ENCODE data around the gene MARK3. TPM values are rescaled to one million over a fixed set of nuclear protein-coding genes. Genes with fewer than 3 reads are reported as not detected.
A peak's percentile ranks its signal among the peaks of the same experiment; 100 is the strongest.

MARK3 gene
- total RNA-seq, 1 donor from 2014 or later: 105 TPM

DNA sequence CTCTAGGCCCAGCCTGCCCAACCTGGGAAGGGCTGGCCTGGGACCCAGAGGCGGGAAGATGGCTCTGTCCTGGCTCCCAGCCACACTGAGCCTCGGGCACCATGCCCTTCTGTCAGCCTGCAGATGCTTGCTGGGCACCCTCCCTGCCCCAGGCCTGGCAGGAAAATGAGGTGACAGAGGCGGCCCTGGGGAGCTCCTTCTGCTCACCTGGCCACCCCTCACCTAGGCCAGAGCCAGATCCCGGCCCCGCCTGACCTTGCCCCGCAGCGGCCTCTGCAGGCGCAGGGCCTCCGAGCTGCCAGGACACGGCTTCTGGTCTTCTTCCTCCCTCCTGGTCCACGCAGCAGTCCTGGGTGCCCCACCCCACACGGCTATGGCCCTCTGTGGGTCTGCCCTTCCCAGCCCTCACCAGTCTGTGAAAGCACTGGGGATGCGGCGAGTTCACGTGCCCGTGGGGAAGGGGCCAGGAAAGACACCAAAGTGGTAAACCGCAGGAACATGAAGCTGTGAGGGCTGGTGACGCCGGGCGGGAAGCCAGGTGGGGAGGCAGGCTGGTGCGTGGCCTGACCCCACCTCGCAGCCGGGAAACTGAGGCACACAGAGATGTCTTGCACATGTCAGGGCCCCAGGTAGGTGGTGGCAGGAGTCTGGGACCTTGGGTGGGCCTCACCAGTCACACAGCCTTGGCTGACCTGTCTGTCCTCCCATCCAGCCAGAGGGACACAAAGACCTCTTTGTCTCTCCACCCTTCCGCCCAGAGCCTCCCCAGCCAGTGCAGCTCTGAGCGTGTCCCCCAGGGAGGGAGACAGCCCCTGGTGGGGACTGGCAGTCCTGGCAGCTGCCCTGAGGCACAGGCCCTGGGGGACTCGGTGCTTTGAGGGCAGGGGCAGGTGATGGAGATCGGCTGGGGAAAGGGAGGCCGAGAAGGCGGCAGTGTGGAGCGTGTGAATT lies 164.4 kb downstream of the MARK3 start:
- DNase-seq (no peak), ATAC-seq (no peak)
- Histone ChIP-seq H3K27me3 (no peaks in the 10 kb centered on the region), H3K27ac (no peak overlapping the region), H3K36me3 (no peaks in the 10 kb centered on the region), H3K4me1 (peaks cover 21% of the 10 kb centered on the region), H3K9me3 (no peaks in the 10 kb centered on the region), H3K4me3 (no peak overlapping the region)
- intact Hi-C loops (cut with DNase I): loop anchor here (5.0 kb wide), 1 partner anchor 47 kb away; no protein-coding TSS in a partner anchor
- TF ChIP-seq, protein P1, sequence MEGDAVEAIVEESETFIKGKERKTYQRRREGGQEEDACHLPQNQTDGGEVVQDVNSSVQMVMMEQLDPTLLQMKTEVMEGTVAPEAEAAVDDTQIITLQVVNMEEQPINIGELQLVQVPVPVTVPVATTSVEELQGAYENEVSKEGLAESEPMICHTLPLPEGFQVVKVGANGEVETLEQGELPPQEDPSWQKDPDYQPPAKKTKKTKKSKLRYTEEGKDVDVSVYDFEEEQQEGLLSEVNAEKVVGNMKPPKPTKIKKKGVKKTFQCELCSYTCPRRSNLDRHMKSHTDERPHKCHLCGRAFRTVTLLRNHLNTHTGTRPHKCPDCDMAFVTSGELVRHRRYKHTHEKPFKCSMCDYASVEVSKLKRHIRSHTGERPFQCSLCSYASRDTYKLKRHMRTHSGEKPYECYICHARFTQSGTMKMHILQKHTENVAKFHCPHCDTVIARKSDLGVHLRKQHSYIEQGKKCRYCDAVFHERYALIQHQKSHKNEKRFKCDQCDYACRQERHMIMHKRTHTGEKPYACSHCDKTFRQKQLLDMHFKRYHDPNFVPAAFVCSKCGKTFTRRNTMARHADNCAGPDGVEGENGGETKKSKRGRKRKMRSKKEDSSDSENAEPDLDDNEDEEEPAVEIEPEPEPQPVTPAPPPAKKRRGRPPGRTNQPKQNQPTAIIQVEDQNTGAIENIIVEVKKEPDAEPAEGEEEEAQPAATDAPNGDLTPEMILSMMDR (IDR thresholded peaks at IDR 0.05): no peak

DNA sequence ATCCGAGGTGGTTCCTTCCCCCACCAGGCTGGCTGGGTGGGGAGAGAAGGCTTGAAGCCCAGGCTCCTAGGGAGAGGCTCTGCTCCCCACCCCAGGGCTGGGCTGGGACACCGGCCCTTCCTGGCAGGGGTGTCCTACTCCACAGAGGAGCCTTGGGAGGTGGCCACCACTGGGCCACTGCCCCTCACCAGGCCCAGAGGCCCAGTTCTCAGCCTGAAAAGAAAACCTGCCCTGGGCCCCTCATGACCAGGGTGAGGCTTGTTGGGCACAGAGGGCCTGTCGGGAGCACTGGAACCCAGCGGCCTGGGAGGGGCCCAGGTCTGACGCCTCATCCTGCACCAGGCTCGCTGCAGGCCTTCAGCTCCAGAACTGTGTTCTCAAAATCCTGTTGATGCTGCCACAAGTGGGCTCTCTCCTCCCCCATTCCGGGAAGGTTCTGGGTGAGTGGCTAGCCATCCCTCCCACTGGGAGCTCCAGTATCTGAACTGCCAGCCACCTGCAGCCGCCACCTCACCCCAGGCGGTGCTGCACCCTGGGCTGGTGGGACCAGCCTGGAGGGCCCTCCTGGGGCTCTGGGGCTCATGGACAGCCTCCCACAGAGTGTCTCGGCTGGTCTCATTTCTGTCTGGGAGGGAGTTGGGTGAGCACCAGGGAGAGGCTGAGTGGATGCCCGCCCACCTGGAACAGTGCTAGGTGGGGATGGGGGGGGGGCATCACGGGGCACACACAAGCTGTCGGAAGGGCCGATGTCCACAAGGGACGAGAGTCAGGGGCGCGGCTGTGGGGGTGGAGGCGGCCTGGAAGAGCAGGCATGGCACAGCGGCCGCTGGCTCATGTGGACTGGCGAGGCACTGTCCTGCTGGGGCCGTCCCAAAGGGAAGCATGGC lies 165.5 kb downstream of the MARK3 start:
- intact Hi-C loops (cut with DNase I): no loop called here
- H3K4me3 ChIP-seq: peak overlapping the region; percentile 19
- peaks cover 21% of the 10 kb centered on the region for H3K4me1 ChIP-seq
- ATAC-seq: peak; percentile 2
- H3K9me3 ChIP-seq: no peaks in the 10 kb centered on the region
- DNase-seq: peak; percentile 68
- no peaks in the 10 kb centered on the region for H3K36me3 ChIP-seq
- H3K27me3 ChIP-seq: no peaks in the 10 kb centered on the region
- TF ChIP-seq, protein P1 (IDR thresholded peaks at IDR 0.05): no peak
- peak overlapping the region; percentile 78 for H3K27ac ChIP-seq

DNA sequence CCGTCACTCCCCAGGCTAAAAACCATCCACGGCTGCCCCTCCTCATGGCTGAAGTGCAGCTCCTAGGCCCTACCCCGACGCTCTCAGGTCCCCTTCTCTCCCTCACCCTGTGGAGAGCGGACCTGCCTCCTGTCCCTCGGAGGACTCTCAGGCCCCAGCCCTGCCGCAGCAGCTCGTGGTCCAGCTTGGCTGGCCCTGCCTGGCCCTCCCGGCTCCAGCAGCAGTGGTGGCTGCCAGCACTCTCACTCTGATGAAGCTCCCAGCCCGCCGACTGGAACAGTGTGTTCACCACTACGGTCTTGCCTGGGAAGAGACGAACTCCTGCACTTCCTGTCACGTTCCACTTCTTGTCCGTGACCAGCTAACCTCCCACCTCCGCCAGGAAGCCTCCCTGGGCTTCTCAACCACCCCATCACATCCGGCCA lies 166.1 kb downstream of the MARK3 start:
- Histone ChIP-seq H3K27ac (peak overlapping the region; percentile 78), H3K27me3 (no peaks in the 10 kb centered on the region), H3K4me1 (peaks cover 21% of the 10 kb centered on the region), H3K9me3 (no peaks in the 10 kb centered on the region), H3K4me3 (peak overlapping the region; percentile 19), H3K36me3 (no peaks in the 10 kb centered on the region)
- TF ChIP-seq, protein P1 (IDR thresholded peaks at IDR 0.05): no peak
- ATAC-seq (peak; percentile 1), DNase-seq (peak; percentile 69)
- intact Hi-C loops (cut with DNase I): no loop called here

DNA sequence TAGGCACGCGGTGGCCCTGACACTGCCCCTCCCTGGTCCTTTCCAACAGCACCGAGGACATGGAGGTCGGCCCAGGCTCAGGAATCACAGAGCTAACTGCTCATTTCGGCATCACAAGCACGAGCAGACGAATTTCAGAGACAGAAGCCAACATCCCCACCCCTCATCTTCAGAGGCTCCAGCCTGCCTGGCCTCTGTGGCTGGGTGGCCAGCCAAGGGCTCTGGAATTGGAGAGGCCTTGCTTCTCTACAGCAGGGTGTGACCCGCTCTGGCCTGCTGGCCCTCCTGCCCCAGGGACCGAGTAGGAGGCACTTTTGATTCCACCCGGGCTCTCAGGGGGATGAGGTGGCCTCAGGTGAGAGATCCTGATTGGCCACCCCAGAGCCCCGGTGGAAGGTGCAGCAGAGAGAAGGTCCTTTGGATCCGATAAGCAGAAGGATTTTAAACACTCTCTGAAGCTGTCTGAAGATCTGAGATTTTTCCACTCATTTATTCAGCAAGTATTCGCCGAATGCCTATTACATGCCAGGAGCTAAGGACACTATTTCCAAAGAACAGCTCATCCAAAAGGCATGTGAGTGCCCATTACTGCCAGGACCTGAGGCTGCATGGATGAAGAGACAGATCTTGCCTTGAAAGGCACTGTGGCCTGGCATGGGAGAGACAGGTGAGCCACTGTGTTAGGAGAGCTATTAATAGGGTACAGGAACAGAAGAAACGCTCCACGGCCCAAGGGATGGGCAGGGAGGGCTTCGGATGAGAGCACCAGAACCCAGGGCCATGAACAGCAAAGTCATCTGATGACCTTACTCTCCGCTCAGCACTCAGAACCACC lies 167.0 kb downstream of the MARK3 start:
- Histone ChIP-seq H3K27me3 (no peaks in the 10 kb centered on the region), H3K4me1 (peaks cover 27% of the 10 kb centered on the region), H3K4me3 (peak overlapping the region; percentile 19), H3K9me3 (no peaks in the 10 kb centered on the region), H3K27ac (peak overlapping the region; percentile 78), H3K36me3 (peaks cover 3% of the 10 kb centered on the region)
- intact Hi-C loops (cut with DNase I): no loop called here
- DNase-seq: peak; percentile 73
- TF ChIP-seq, protein P1 (IDR thresholded peaks at IDR 0.05): no peak
- ATAC-seq: peak; percentile 76

DNA sequence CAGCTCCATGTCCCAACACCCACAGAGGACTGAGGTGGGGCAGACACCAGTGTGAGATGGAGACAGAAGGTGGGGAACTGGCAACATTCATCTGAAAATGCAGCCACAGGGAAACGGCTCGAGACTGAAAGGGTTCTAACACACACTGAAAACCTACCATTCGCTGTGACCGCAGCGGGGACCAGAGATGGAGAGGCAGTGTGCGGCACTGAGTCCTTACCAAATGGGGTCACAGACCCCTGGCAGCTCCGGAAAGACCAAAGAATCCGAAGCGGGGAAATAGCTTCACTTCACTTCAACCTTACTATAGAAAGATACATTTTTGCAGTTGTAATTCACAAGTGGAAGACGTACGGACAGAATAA lies 167.6 kb downstream of the MARK3 start:
- peak overlapping the region; percentile 78 for H3K27ac ChIP-seq
- intact Hi-C loops (cut with DNase I): no loop called here

More for the DNA sequence above, 167.6 kb downstream of the MARK3 start:
- TF ChIP-seq, protein P1 (IDR thresholded peaks at IDR 0.05): no peak
- DNase-seq: no peak
- Histone ChIP-seq H3K27me3 (no peaks in the 10 kb centered on the region), H3K9me3 (no peaks in the 10 kb centered on the region), H3K4me1 (peaks cover 33% of the 10 kb centered on the region), H3K36me3 (peaks cover 9% of the 10 kb centered on the region), H3K4me3 (no peak overlapping the region)
- no peak for ATAC-seq

Measured in upper lobe of right lung (tissue), 1 donor.